HL-60 (cell line): ENCODE results near the gene BBOX1.

Experiments used
- CTCF ChIP-seq: IDR thresholded peaks from one replicate; pipeline ENCODE4 v1.5.1; 2011; ENCODE audit warnings: low read length, control low read depth, inconsistent platforms; ENCODE audit not compliant: insufficient read depth
- GABPA ChIP-seq: IDR thresholded peaks from 2 replicates; pipeline ENCODE4 v1.6.1; 2012; ENCODE audit warnings: low read depth
- POLR2AphosphoS5 ChIP-seq: IDR thresholded peaks from 2 replicates; pipeline ENCODE4 v1.6.1; 2012; ENCODE audit warnings: low read depth

- TF ChIP-seq POLR2AphosphoS5 (no peak), CTCF (no peak), GABPA (no peak)
Measured at GRCh38 chr11:27076121-27076589, 35.5 kb downstream of the BBOX1 start.
